Frontal cortex (tissue), 4 donors: Measurements from ENCODE around the gene THY1. TPM values are rescaled to one million over a fixed set of nuclear protein-coding genes. Genes with fewer than 3 reads are reported as not detected.
"Not testable (repeated sequence)": the region's sequence is repeated elsewhere in the genome, so short reads cannot be mapped to it uniquely, and the experiment has no call there.

Experiments used
- DNase-seq, 2 donors: peaks; one replicate each; pipeline ENCODE4 v3.0.0; 2012; ENCODE audit warnings: low spot score in 2 of 2
- FAIRE-seq: peaks from 2 replicates; lab custom pipeline; 2012; peaks lifted over from hg19 to GRCh38; lab: Jason Lieb, UNC
- total RNA-seq: library from RNA; depleted of rRNA; stranded (reverse); fragments of >200 nt; gene quantifications from one replicate; pipeline ENCODE4 v1.2.3, GENCODE V29; 2014
- donor health status: control.
- donor health status: control.
- donor health status: control.

THY1 gene
- total RNA-seq, 1 donor from 2014 or later, result 15.1 TPM

- FAIRE-seq (no peak), DNase-seq (no peak)
Observed at GRCh38 chr11:119421351-119421750, 1.6 kb downstream of the THY1 start.

- no peak for DNase-seq
- FAIRE-seq, result no peak
Observed at GRCh38 chr11:119420631-119421030, 2.3 kb downstream of the THY1 start.

GRCh38 chr11:119419834-119420492 lies 3.0 kb downstream of the THY1 start:
- DNase-seq (no peak), FAIRE-seq (no peak)

GRCh38 chr11:119419246-119419645 lies 3.7 kb downstream of the THY1 start:
- no peak for FAIRE-seq
- no peak for DNase-seq

- FAIRE-seq, result no peak
- no peak for DNase-seq
Observed at GRCh38 chr11:119418759-119419158, 4.2 kb downstream of the THY1 start.

GRCh38 chr11:119417726-119418540 lies 5.0 kb downstream of the THY1 start:
- FAIRE-seq, result no peak
- no peak for DNase-seq

GRCh38 chr11:119416606-119417580 lies 6.1 kb downstream of the THY1 start:
- DNase-seq (no peak), FAIRE-seq (no peak)

GRCh38 chr11:119415966-119416365 lies 7.0 kb downstream of the THY1 start:
- no peak for FAIRE-seq
- no peak for DNase-seq

- DNase-seq (no peak), FAIRE-seq (no peak)
Observed at GRCh38 chr11:119415517-119415916, 7.5 kb downstream of the THY1 start.

- FAIRE-seq, result no peak
- DNase-seq, result no peak
Observed at GRCh38 chr11:119414734-119415133, 8.2 kb downstream of the THY1 start.

GRCh38 chr11:119414321-119414720 lies 8.7 kb downstream of the THY1 start:
- DNase-seq (no peak), FAIRE-seq (no peak)

GRCh38 chr11:119412072-119412471 lies 10.9 kb downstream of the THY1 start:
- FAIRE-seq (no peak), DNase-seq (no peak)

GRCh38 chr11:119410501-119410900 lies 12.5 kb downstream of the THY1 start:
- FAIRE-seq (no peak), DNase-seq (no peak)

- DNase-seq (no peak), FAIRE-seq (no peak)
Observed at GRCh38 chr11:119409731-119410130, 13.2 kb downstream of the THY1 start.

- DNase-seq, result no peak
- FAIRE-seq, result no peak
Observed at GRCh38 chr11:119406005-119406404, 17.0 kb downstream of the THY1 start.

- not testable (repeated sequence) for DNase-seq, FAIRE-seq
Observed at GRCh38 chr11:119405448-119405847, 17.5 kb downstream of the THY1 start.

GRCh38 chr11:119404872-119405271 lies 18.1 kb downstream of the THY1 start:
- no peak for FAIRE-seq

GRCh38 chr11:119403021-119403420 lies 20.0 kb downstream of the THY1 start:
- FAIRE-seq (no peak), DNase-seq (no peak)

More at GRCh38 chr11:119404872-119405271, 18.1 kb downstream of the THY1 start:
- no peak for DNase-seq

- no peak for DNase-seq
- FAIRE-seq, result no peak
Observed at GRCh38 chr11:119402470-119402869, 20.5 kb downstream of the THY1 start.

- FAIRE-seq, result no peak
- DNase-seq, result no peak
Observed at GRCh38 chr11:119400860-119401259, 22.1 kb downstream of the THY1 start.
